ENCODE data around the gene ACP2.

- TF ChIP-seq CTCF (IDR thresholded peaks at IDR 0.05) (no peak), POLR2AphosphoS5 (IDR thresholded peaks at IDR 0.05) (no peak), EP300 (IDR thresholded peaks at IDR 0.05) (no peak)
These were observed 19.5 kb downstream of the ACP2 start for GRCh38 chr11:47229161-47229560.
